GM23248 (cell line): ENCODE results near the gene MRTFA. TPM values are rescaled to one million over a fixed set of nuclear protein-coding genes. Genes with fewer than 3 reads are reported as not detected.
"Not testable (repeated sequence)": the region's sequence is repeated elsewhere in the genome, so short reads cannot be mapped to it uniquely, and the experiment has no call there.

ENCODE experiments used
- DNase-seq: peaks from one replicate; pipeline ENCODE4 v3.0.0-alpha.2; 2015
- H2AFZ ChIP-seq: fragments of 200-600 bp; sonication (generic); 2 replicates; pipeline ENCODE4 v1.6.1; 2016; ENCODE audit warnings: antibody characterized with exemption
- H3F3A ChIP-seq: fragments of 200-600 bp; sonication (generic); 2 replicates; pipeline ENCODE4 v1.6.1; 2016; ENCODE audit warnings: mild to moderate bottlenecking, antibody characterized with exemption, mixed run types; ENCODE audit not compliant: insufficient read depth
- H3K27ac ChIP-seq: fragments of 200-600 bp; sonication (generic); 2 replicates; pipeline ENCODE4 v1.5.1; 2016; ENCODE audit warnings: mild to moderate bottlenecking
- H3K27me3 ChIP-seq: fragments of 200-600 bp; sonication (generic); replicated peaks from 2 replicates; pipeline ENCODE4 v1.6.1; 2016; ENCODE audit warnings: mild to moderate bottlenecking; ENCODE audit not compliant: insufficient read depth
- H3K36me3 ChIP-seq: fragments of 200-600 bp; sonication (generic); 2 replicates; pipeline ENCODE4 v1.6.1; 2016; ENCODE audit warnings: low read depth, mild to moderate bottlenecking
- H3K4me1 ChIP-seq: fragments of 200-600 bp; sonication (generic); 2 replicates; pipeline ENCODE4 v1.6.1; 2016; ENCODE audit warnings: mild to moderate bottlenecking; ENCODE audit not compliant: insufficient read depth
- H3K4me2 ChIP-seq: fragments of 200-600 bp; sonication (generic); one replicate; pipeline ENCODE4 v1.6.1; 2016; ENCODE audit warnings: mild to moderate bottlenecking; ENCODE audit not compliant: unreplicated experiment
- H3K4me3 ChIP-seq: fragments of 200-600 bp; sonication (generic); 2 replicates; pipeline ENCODE4 v1.5.1; 2016; ENCODE audit warnings: mild to moderate bottlenecking
- H3K79me2 ChIP-seq: fragments of 200-600 bp; sonication (generic); 2 replicates; pipeline ENCODE4 v1.6.1; 2016; ENCODE audit warnings: mild to moderate bottlenecking; ENCODE audit not compliant: insufficient read depth
- H3K9ac ChIP-seq: fragments of 200-600 bp; sonication (generic); 2 replicates; pipeline ENCODE4 v1.6.1; 2016; ENCODE audit warnings: mild to moderate bottlenecking
- H3K9me2 ChIP-seq: fragments of 200-600 bp; sonication (generic); 2 replicates; pipeline ENCODE4 v1.6.1; 2016; ENCODE audit warnings: mixed run types, mild to moderate bottlenecking, moderate library complexity; ENCODE audit not compliant: insufficient read depth
- H3K9me3 ChIP-seq: fragments of 200-600 bp; sonication (generic); one replicate; pipeline ENCODE4 v1.6.1; 2017; ENCODE audit warnings: low read depth
- H4K20me1 ChIP-seq: fragments of 200-600 bp; sonication (generic); 2 replicates; pipeline ENCODE4 v1.6.0; 2016; ENCODE audit not compliant: insufficient read depth
- EZH2 ChIP-seq: fragments of 200-600 bp; sonication (generic); IDR thresholded peaks from 2 replicates; pipeline ENCODE4 v1.6.1; 2018; ENCODE audit warnings: antibody characterized with exemption, mild to moderate bottlenecking; ENCODE audit not compliant: insufficient read depth, poor library complexity, severe bottlenecking
- EZH2phosphoT487 ChIP-seq: fragments of 200-600 bp; sonication (generic); IDR thresholded peaks from 2 replicates; pipeline ENCODE4 v1.6.1; 2018; ENCODE audit warnings: antibody characterized with exemption, moderate library complexity, mild to moderate bottlenecking, low read depth; ENCODE audit not compliant: insufficient read depth
- WGBS, 2 experiments: methylation state at CpG; one replicate each; pipeline ENCODE4 v1.1.6; 2015 to 2017; ENCODE audit warnings: low lambda C conversion rate in 2 of 2, low coverage in 1 of 2; ENCODE audit errors: missing lambda C conversion rate in 2 of 2; 5-methylcytosine and 5-hydroxymethylcytosine counted together
- in situ Hi-C: fragments of 300-500 bp; cut with MboI; formaldehyde crosslinking; loops from 2 replicates; pipeline ENCODE4 v1.15.0; 2020
- polyA plus RNA-seq: library from polyadenylated mRNA; unstranded; fragments of >200 nt; fragmentation: Nextera tagmentation; extraction: Ambion mirVana; gene quantifications from 2 replicates; pipeline ENCODE4 v1.2.1, GENCODE V29; 2016
- total RNA-seq: library from RNA; depleted of rRNA; stranded (reverse); fragments of >200 nt; shearing (Covaris generic); gene quantifications from 2 replicates; pipeline ENCODE4 v1.2.3, GENCODE V29; 2014

MRTFA gene
- total and polyA plus RNA-seq, 2 experiments from 2014 or later: 24.2 to 49.2 TPM

DNA sequence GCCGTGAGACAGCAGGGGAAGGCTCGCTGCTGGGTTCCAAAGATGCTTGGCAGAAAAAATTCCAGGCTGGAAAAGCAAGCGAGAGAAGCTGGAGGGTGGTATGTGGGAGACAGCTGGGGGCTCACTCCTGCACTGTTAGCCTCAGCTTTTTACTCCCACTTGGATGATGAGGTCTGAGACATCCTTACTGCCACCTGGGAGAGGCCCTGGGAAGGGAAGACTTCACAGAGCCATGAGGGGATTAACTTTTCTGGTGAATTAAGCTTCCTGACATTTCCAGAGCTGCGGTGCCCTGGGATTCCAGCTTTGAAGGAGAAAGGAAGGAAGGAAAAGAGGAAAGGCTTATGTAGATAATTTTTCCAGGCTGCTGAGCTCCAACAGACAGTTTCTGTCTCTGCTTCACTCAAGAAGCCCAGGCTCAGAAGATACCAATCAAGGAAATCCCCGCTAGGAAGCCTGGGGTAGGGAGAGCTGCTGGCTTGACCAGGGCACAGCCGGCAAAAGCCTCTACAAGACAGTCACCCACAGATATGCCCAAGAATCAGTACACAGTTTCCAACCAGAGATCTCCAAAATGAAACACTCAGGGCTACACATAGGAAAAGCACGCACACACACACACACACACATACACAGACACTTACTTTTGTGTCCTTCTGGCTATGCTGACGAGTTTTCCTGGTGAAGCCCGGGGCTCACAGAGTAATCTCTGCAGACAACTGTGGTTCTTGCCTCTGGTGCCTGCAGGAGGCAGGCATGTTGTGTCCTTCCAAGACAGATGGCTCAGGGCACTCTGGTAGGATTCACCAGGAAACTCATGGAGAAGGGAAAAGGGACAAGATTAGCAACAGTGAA, 43.7 kb upstream of the MRTFA start:
- Histone ChIP-seq H3K27me3 (no peaks in the 10 kb centered on the region), H3K9me2 (no peaks in the 10 kb centered on the region), H4K20me1 (no peaks in the 10 kb centered on the region), H3K27ac (no peak overlapping the region), H2AFZ (no peak overlapping the region), H3K4me3 (no peak overlapping the region), H3K79me2 (no peaks in the 10 kb centered on the region), H3K4me2 (no peak overlapping the region), H3F3A (no peaks in the 10 kb centered on the region), H3K9ac (no peak overlapping the region), H3K36me3 (no peaks in the 10 kb centered on the region), H3K4me1 (peaks cover 19% of the 10 kb centered on the region), H3K9me3 (no peaks in the 10 kb centered on the region)
- in situ Hi-C loops: no loop called here
- TF ChIP-seq EZH2: no peak
- TF ChIP-seq EZH2phosphoT487: no peak
- WGBS, 2 experiments: 66 to 72% methylated on average over 9 of the region's 9 CpGs
- peak; percentile 39 for DNase-seq

DNA sequence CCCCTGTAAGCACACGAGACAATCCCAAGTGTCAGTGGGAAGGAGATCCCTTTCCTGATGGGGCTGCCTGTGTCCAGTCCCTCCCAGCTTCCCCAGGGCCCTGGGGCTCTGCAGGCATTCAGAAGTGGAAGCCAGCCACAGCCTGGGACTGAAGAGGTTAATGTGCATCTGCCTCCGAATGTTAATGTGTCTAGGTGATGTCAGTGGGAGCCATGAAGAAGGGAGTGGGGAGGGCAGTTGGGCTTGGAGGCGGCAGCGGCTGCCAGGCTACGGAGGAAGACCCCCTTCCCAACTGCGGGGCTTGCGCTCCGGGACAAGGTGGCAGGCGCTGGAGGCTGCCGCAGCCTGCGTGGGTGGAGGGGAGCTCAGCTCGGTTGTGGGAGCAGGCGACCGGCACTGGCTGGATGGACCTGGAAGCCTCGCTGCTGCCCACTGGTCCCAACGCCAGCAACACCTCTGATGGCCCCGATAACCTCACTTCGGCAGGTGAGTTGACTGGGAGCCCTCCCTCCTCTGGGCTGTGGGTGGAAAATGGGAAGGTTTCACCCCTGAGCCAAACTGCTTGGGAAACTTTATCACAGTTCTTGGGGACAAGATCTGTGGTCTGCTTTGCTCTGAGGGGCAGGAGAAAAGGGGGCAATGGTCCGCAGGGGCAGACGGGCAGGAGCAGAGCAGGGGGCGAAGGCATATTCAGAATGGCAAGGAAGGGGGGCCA, 42.9 kb upstream of the MRTFA start, which contains the start of gene MCHR1:
Gene MCHR1 (plus strand): TSS at position 236 of the 715 bp plus-strand sequence. CDS start 169 bp downstream, at position 405.
- peak within 1 kb of the TSS; percentile 50 for H2AFZ ChIP-seq
- H3K9ac ChIP-seq: peak within 1 kb of the TSS; percentile 25; the same call in 1 of the 2 replicates
- H4K20me1 ChIP-seq: no peaks in the 10 kb centered on the region
- H3K4me3 ChIP-seq: peak within 1 kb of the TSS; percentile 58
- no peaks in the 10 kb centered on the region for H3K27me3 ChIP-seq
- H3K9me3 ChIP-seq: no peaks in the 10 kb centered on the region
- no peaks in the 10 kb centered on the region for H3K9me2 ChIP-seq
- TF ChIP-seq EZH2phosphoT487 (no peak), EZH2 (no peak)
- peak; percentile 56 for DNase-seq
- H3K4me2 ChIP-seq: peak within 1 kb of the TSS; percentile 70
- no peaks in the 10 kb centered on the region for H3F3A ChIP-seq
- H3K4me1 ChIP-seq: peaks cover 19% of the 10 kb centered on the region
- in situ Hi-C loops: no loop called here
- H3K27ac ChIP-seq: no peak within 1 kb of the TSS
- no peaks in the 10 kb centered on the region for H3K79me2 ChIP-seq
- no peaks in the 10 kb centered on the region for H3K36me3 ChIP-seq
- whole genome bisulfite sequencing, 2 experiments: 19 to 25% methylated on average over 21 of the region's 21 CpGs

DNA sequence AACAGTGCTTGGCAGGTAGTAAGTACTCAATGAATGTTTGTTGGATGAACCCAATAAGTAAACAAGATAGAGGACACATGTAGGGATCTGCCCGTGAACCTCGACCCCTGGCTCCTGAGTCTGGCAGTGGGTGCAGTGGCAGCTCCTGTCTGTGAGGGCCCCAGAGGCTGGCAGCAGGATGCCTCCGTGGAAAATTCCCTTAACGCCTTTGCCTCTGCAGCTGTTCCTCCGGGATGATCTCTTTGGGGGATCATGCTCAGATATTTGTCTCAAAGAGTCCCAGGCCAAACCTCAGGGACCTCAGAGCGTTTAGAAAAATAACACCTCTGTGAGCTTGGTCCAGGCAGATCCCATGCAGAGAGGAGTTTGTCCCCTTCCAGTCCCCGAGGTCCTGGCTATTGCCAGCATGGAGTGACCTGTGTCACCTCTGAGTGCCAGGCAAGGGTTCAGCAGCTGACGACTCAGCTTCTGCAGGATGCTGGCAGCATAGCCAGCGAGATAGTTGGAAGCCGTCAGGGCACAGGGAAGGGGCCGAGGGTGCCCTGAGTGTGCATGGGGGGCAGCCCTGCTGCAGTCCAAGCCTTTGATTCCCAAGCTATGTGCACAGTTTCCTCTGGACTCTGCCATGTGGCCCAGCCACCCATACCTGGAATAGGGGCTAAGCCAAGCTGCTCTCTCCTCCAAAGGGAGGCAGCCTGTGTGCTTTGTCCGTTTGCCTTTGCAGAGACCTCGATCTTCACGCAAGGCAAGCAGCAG, 42.2 kb upstream of the MRTFA start:
- Histone ChIP-seq H4K20me1 (no peaks in the 10 kb centered on the region), H3K4me3 (peak overlapping the region; percentile 58), H3K9me2 (no peaks in the 10 kb centered on the region), H3K4me1 (peaks cover 19% of the 10 kb centered on the region), H3K9me3 (no peaks in the 10 kb centered on the region), H2AFZ (peak overlapping the region; percentile 50), H3F3A (no peaks in the 10 kb centered on the region), H3K79me2 (no peaks in the 10 kb centered on the region), H3K27ac (no peak overlapping the region), H3K36me3 (no peaks in the 10 kb centered on the region), H3K4me2 (peak overlapping the region; percentile 70), H3K27me3 (no peaks in the 10 kb centered on the region), H3K9ac (0 out of 2 replicates have a peak overlapping the region, but pooled peaks have one; percentile 25)
- WGBS, 2 experiments: 61 to 65% methylated on average over 14 of the region's 14 CpGs
- in situ Hi-C loops: no loop called here
- no peak for TF ChIP-seq EZH2
- no peak for TF ChIP-seq EZH2phosphoT487
- no peak for DNase-seq

DNA sequence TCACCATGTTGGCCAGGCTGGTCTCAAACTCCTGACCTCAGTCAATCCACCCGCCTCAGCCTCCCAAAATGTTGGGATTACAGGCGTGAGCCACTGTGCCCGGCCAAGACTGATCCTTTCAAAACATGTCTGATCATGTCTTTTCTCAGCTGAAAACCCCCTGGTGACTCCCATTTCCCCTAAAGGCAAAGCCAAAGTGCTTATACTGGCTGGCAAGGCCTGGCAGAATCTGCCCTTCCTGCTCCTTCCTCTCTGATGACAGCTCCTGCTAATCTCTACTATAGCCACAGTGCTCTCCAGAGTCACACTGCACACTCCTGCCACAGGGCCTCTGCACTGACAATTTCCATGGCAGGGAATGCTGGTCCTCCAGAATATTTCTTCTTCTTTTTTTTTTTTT, 40.1 kb upstream of the MRTFA start:
- H2AFZ ChIP-seq: no peak overlapping the region
- WGBS, 2 experiments: 93 to 100% methylated on average over 2 to 3 of the region's 3 CpGs

DNA sequence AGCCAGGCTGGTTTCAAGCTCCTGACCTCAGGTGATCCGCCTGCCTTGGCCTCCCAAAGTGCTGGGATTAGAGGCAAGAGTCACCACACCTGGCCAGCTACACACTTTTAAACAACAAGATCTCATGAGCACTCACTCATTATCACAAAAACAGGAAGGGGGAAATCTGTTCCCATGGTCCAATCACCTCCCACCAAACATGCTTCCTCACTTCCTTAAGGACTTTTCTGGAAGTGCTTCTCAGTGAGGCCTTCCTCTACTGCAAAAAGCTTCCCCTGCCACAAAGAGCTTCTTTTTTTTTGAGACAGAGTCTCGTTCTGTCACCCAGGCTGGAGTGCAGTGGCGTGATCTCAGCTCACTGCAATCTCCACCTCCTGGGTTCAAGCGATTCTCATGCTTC, 39.6 kb upstream of the MRTFA start:
- H2AFZ ChIP-seq, H3K9ac ChIP-seq, DNase-seq, H3F3A ChIP-seq, H3K9me3 ChIP-seq, H4K20me1 ChIP-seq, H3K27me3 ChIP-seq, H3K9me2 ChIP-seq, H3K27ac ChIP-seq, in situ Hi-C loops, H3K36me3 ChIP-seq, H3K79me2 ChIP-seq, H3K4me3 ChIP-seq, H3K4me2 ChIP-seq: not testable (repeated sequence)
- WGBS, 2 experiments: 90 to 95% methylated on average over 4 of the region's 4 CpGs
- peaks cover 12% of the 10 kb centered on the region for H3K4me1 ChIP-seq

More for the DNA sequence above, 40.1 kb upstream of the MRTFA start:
- Histone ChIP-seq H4K20me1 (no peaks in the 10 kb centered on the region), H3K79me2 (no peaks in the 10 kb centered on the region), H3K4me1 (peaks cover 12% of the 10 kb centered on the region), H3K4me2 (no peak overlapping the region), H3K4me3 (no peak overlapping the region), H3K9me2 (no peaks in the 10 kb centered on the region), H3K9me3 (no peaks in the 10 kb centered on the region), H3K27ac (no peak overlapping the region), H3F3A (no peaks in the 10 kb centered on the region), H3K9ac (no peak overlapping the region), H3K27me3 (no peaks in the 10 kb centered on the region), H3K36me3 (no peaks in the 10 kb centered on the region)
- in situ Hi-C loops: no loop called here
- no peak for TF ChIP-seq EZH2
- no peak for TF ChIP-seq EZH2phosphoT487
- DNase-seq: no peak
